Gastroesophageal sphincter (tissue), 4 donors: ENCODE results near the gene GBA2. TPM values are rescaled to one million over a fixed set of nuclear protein-coding genes. Genes with fewer than 3 reads are reported as not detected.

Source experiments
- ATAC-seq: fragments of 150-250 bp; one replicate; pipeline ENCODE4 v1.9.1; 2016; ENCODE audit warnings: mild to moderate bottlenecking, moderate library complexity
- H3K27ac ChIP-seq, 4 donors: fragments of 200-600 bp; sonication (generic) in 3 of 4; 1 replicate in 3 of 4; 2 replicates in 1 of 4; pipeline ENCODE4 v1.5.1; 2016 to 2019
- H3K27me3 ChIP-seq: fragments of 200-600 bp; sonication (generic); one replicate; pipeline ENCODE4 v1.5.1; 2019
- H3K36me3 ChIP-seq, 2 donors: fragments of 200-600 bp; sonication (generic); one replicate each; pipeline ENCODE4 v1.5.1; 2019; ENCODE audit warnings: control low read depth in 1 of 2
- H3K4me1 ChIP-seq, 3 donors: fragments of 200-600 bp; sonication (generic); 1 replicate in 2 of 3; 2 replicates in 1 of 3; pipeline ENCODE4 v1.5.1; 2016 to 2019; ENCODE audit warnings: control low read depth in 2 of 3
- H3K4me3 ChIP-seq, 2 donors: fragments of 200-600 bp; sonication (generic); one replicate each; pipeline ENCODE4 v1.5.1; 2019; ENCODE audit warnings: mild to moderate bottlenecking in 1 of 2, moderate library complexity in 1 of 2
- H3K9me3 ChIP-seq, 3 donors: fragments of 200-600 bp; sonication (generic); one replicate each; pipeline ENCODE4 v1.5.1; 2017 to 2019; ENCODE audit warnings: control low read depth in 2 of 3
- CTCF ChIP-seq, 4 experiments: fragments of 200-600 bp in 2 of 4; fragments of 450-650 bp in 2 of 4; sonication (generic) in 1 of 4; IDR thresholded peaks; one replicate each; pipeline ENCODE4 v1.5.1; 2017 to 2019; ENCODE audit warnings: antibody characterized with exemption in 4 of 4, mild to moderate bottlenecking in 2 of 4, moderate library complexity in 2 of 4
- EP300 ChIP-seq: sonication (generic); formaldehyde crosslinking; IDR thresholded peaks from one replicate; pipeline ENCODE4 v1.6.1; 2017; ENCODE audit warnings: antibody characterized with exemption, mild to moderate bottlenecking
- POLR2A ChIP-seq, 2 donors: fragments of 450-650 bp; IDR thresholded peaks; one replicate each; pipeline ENCODE4 v1.6.1; 2017; ENCODE audit warnings: antibody characterized with exemption in 2 of 2, mild to moderate bottlenecking in 2 of 2, moderate library complexity in 1 of 2
- POLR2AphosphoS5 ChIP-seq: sonication (generic); formaldehyde crosslinking; IDR thresholded peaks from one replicate; pipeline ENCODE4 v1.6.1; 2017; ENCODE audit warnings: antibody characterized with exemption
- WGBS, 2 donors: methylation state at CpG; one replicate each; pipeline ENCODE4 v1.1.5; 2018; ENCODE audit warnings: low coverage in 1 of 2; 5-methylcytosine and 5-hydroxymethylcytosine counted together
- total RNA-seq, 4 donors: library from RNA; depleted of rRNA; stranded (reverse); fragments of >200 nt; gene quantifications; one replicate each; pipeline ENCODE4 v1.1.0, GENCODE V29; 2016

GBA2 gene
- total RNA-seq, 4 donors from 2014 or later = 35.3 to 81.1 (median 54.3) TPM

- ATAC-seq = peak; percentile 42
- TF ChIP-seq POLR2A (IDR thresholded peaks at IDR 0.05) = no peak
- no peak for TF ChIP-seq POLR2AphosphoS5
- TF ChIP-seq CTCF (IDR thresholded peaks at IDR 0.05) = no peak
- TF ChIP-seq EP300 = no peak
- WGBS, 2 donors = 63 to 66% methylated on average over 5 to 7 of the region's 7 CpGs
These were observed 26.0 kb upstream of the GBA2 start for GRCh38 chr9:35774907-35775635.

GRCh38 chr9:35771943-35772342 is 22.9 kb upstream of the GBA2 start:
- H3K27me3 ChIP-seq = no peaks in the 10 kb centered on the region
- H3K4me3 ChIP-seq = no peak overlapping the region
- no peak for ATAC-seq
- no peaks in the 10 kb centered on the region for H3K36me3 ChIP-seq
- H3K27ac ChIP-seq = peak overlapping the region in 3 of 4 donors; percentile 15 to 78 (median 70)
- no peaks in the 10 kb centered on the region for H3K9me3 ChIP-seq
- TF ChIP-seq EP300 = no peak
- no peak for TF ChIP-seq POLR2A (IDR thresholded peaks at IDR 0.05)
- TF ChIP-seq POLR2AphosphoS5 = no peak
- TF ChIP-seq CTCF (IDR thresholded peaks at IDR 0.05) = no peak
- WGBS, 2 donors = 85 to 87% methylated on average over 3 of the region's 3 CpGs
- H3K4me1 ChIP-seq = peaks cover 7 to 26% (median 22%) of the 10 kb centered on the region in 3 donors

More at GRCh38 chr9:35774907-35775635, 26.0 kb upstream of the GBA2 start:
- Histone ChIP-seq H3K4me1 (peaks cover 7 to 22% (median 20%) of the 10 kb centered on the region in 3 donors), H3K27me3 (no peaks in the 10 kb centered on the region), H3K9me3 (no peaks in the 10 kb centered on the region), H3K4me3 (no peak overlapping the region), H3K27ac (no peak overlapping the region), H3K36me3 (no peaks in the 10 kb centered on the region)

DNA sequence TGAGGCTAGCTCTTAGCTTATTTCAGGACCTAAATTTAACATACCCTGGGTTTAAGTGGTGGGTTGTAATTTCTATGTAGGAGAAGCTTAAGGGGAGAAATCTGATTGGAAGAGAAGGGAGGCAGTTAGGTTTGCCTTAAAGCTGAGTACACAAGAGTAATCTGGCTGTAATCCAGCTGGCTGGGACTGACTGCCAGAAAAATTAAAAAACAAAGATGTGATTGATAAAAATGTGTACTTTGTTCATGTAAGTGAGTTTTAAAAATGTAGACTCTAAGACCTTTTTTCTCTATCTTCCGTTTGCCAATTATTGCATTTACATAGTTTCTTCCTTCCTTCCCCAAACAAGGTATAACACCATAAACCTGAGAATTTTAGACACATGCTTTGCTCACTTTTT is 22.5 kb upstream of the GBA2 start:
- Histone ChIP-seq H3K4me1 (peaks cover 7 to 26% (median 22%) of the 10 kb centered on the region in 3 donors), H3K36me3 (no peaks in the 10 kb centered on the region), H3K27ac (peak overlapping the region; percentile 45 to 78 (median 66)), H3K27me3 (no peaks in the 10 kb centered on the region), H3K9me3 (no peaks in the 10 kb centered on the region), H3K4me3 (no peak overlapping the region)
- TF ChIP-seq EP300 = no peak
- no peak for TF ChIP-seq CTCF (IDR thresholded peaks at IDR 0.05)
- no peak for TF ChIP-seq POLR2AphosphoS5
- no peak for TF ChIP-seq POLR2A (IDR thresholded peaks at IDR 0.05)
- WGBS, 2 donors = 22 to 70% methylated on average over 1 of the region's 1 CpG
- no peak for ATAC-seq

DNA sequence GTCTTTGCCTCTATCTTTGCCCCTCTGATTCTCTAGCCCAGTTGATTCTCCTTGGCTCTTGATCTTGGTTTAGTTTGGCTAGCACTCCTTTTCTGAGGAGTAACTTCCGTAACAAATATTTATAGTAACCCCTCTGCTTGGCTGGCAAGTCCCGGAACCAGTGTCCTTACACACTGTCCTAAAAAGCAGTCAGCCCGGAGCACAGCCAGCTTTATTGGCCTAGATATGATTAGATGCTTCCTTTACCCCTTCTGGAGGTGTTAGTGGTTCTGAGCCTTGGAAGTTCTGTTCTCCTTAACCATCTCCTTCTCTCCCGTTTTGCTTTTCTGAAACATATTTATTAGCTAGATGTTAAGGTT is 22.0 kb upstream of the GBA2 start:
- no peaks in the 10 kb centered on the region for H3K27me3 ChIP-seq
- no peaks in the 10 kb centered on the region for H3K9me3 ChIP-seq
- TF ChIP-seq POLR2A (IDR thresholded peaks at IDR 0.05) (no peak), EP300 (no peak), POLR2AphosphoS5 (peak; percentile 26), CTCF (IDR thresholded peaks at IDR 0.05) (no peak)
- peak; percentile 81 for ATAC-seq
- peaks cover 7 to 26% (median 22%) of the 10 kb centered on the region in 3 donors for H3K4me1 ChIP-seq
- H3K27ac ChIP-seq = peak overlapping the region; percentile 45 to 78 (median 66)
- 0 to 2% methylated on average over 4 of the region's 4 CpGs for WGBS, 2 donors
- no peaks in the 10 kb centered on the region for H3K36me3 ChIP-seq
- H3K4me3 ChIP-seq = no peak overlapping the region

GRCh38 chr9:35769763-35770162 is 20.7 kb upstream of the GBA2 start:
- Histone ChIP-seq H3K27ac (no peak overlapping the region), H3K4me1 (peaks cover 7 to 26% (median 22%) of the 10 kb centered on the region in 3 donors), H3K9me3 (no peaks in the 10 kb centered on the region), H3K4me3 (no peak overlapping the region), H3K36me3 (no peaks in the 10 kb centered on the region), H3K27me3 (no peaks in the 10 kb centered on the region)
- 89 to 100% methylated on average over 1 of the region's 1 CpG for WGBS, 2 donors
- no peak for TF ChIP-seq EP300
- no peak for TF ChIP-seq CTCF (IDR thresholded peaks at IDR 0.05)
- TF ChIP-seq POLR2A (IDR thresholded peaks at IDR 0.05) = no peak
- no peak for TF ChIP-seq POLR2AphosphoS5
- no peak for ATAC-seq
